ENCODE data around the gene PLCB2. TPM values are rescaled to one million over a fixed set of nuclear protein-coding genes. Genes with fewer than 3 reads are reported as not detected.

PLCB2 gene
- total RNA-seq, 2 donors from 2014 or later = 1.9 to 8.4 TPM

- no peak for TF ChIP-seq CTCF (IDR thresholded peaks at IDR 0.05)
- H3K4me3 ChIP-seq = no peak overlapping the region
- no peaks in the 10 kb centered on the region for H3K27me3 ChIP-seq
- H3K27ac ChIP-seq = peak overlapping the region; percentile 96 to 97
- no peak for DNase-seq (ENCODE audit: low spot score)
- H3K4me1 ChIP-seq = peaks cover 0 to 74% of the 10 kb centered on the region in 2 donors
- no peaks in the 10 kb centered on the region for H3K36me3 ChIP-seq
- no peaks in the 10 kb centered on the region for H3K9me3 ChIP-seq
These were observed 35.8 kb upstream of the PLCB2 start for GRCh38 chr15:40343512-40343911.

GRCh38 chr15:40342416-40343320 is 34.9 kb upstream of the PLCB2 start:
- no peaks in the 10 kb centered on the region for H3K9me3 ChIP-seq
- no peaks in the 10 kb centered on the region for H3K36me3 ChIP-seq
- peaks cover 0 to 74% of the 10 kb centered on the region in 2 donors for H3K4me1 ChIP-seq
- H3K27ac ChIP-seq = peak overlapping the region; percentile 96 to 97
- no peaks in the 10 kb centered on the region for H3K27me3 ChIP-seq
- no peak overlapping the region for H3K4me3 ChIP-seq
- no peak for DNase-seq (ENCODE audit: low spot score)
- no peak for TF ChIP-seq CTCF (IDR thresholded peaks at IDR 0.05)

- Histone ChIP-seq H3K9me3 (no peaks in the 10 kb centered on the region), H3K4me1 (peaks cover 0 to 88% of the 10 kb centered on the region in 2 donors), H3K27me3 (no peaks in the 10 kb centered on the region), H3K27ac (peak within 1 kb of the TSS; percentile 96 to 97), H3K36me3 (peaks cover 14% of the 10 kb centered on the region), H3K4me3 (peak within 1 kb of the TSS; percentile 41 to 48)
- TF ChIP-seq CTCF (IDR thresholded peaks at IDR 0.05) = no peak
- DNase-seq (ENCODE audit: low spot score) = peak; percentile 91
These were observed 33.1 kb upstream of the PLCB2 start, which contains the start of gene CCDC9B for GRCh38 chr15:40340740-40341400. CCDC9B (minus strand) TSS chr15:40340939; CDS start chr15:40340819, 120 bp downstream.

- Histone ChIP-seq H3K36me3 (peaks cover 21% of the 10 kb centered on the region), H3K27me3 (no peaks in the 10 kb centered on the region), H3K4me3 (peak overlapping the region; percentile 41 to 48), H3K4me1 (peaks cover 0 to 95% of the 10 kb centered on the region in 2 donors), H3K27ac (peak overlapping the region; percentile 96 to 97), H3K9me3 (no peaks in the 10 kb centered on the region)
- TF ChIP-seq CTCF (IDR thresholded peaks at IDR 0.05) = no peak
- DNase-seq (ENCODE audit: low spot score) = peak; percentile 77
These were observed 32.5 kb upstream of the PLCB2 start for GRCh38 chr15:40340038-40340739.

- DNase-seq (ENCODE audit: low spot score) = no peak
- H3K4me1 ChIP-seq = peaks cover 0 to 97% of the 10 kb centered on the region in 2 donors
These were observed 31.8 kb upstream of the PLCB2 start for GRCh38 chr15:40339621-40339945.

More at GRCh38 chr15:40339621-40339945, 31.8 kb upstream of the PLCB2 start:
- Histone ChIP-seq H3K27me3 (no peaks in the 10 kb centered on the region), H3K4me3 (peak overlapping the region; percentile 41 to 48), H3K9me3 (no peaks in the 10 kb centered on the region), H3K36me3 (peaks cover 26% of the 10 kb centered on the region), H3K27ac (peak overlapping the region; percentile 96 to 97)
- TF ChIP-seq CTCF (IDR thresholded peaks at IDR 0.05) = peak in 1 of 2 donors; percentile 47

Measured in right atrium auricular region (tissue), 2 donors.